Activated CD4-positive, alpha-beta memory T cell treated with anti-CD3 and anti-CD28 coated beads for 36 hours (primary cell): ENCODE measurements around the gene JAZF1. TPM values are rescaled to one million over a fixed set of nuclear protein-coding genes. Genes with fewer than 3 reads are reported as not detected.

Experiments
- CTCF ChIA-PET: fragments of 350-600 bp; sonication (Branson Sonifier 250); formaldehyde crosslinking; loops from one replicate; lab custom pipeline; 2021; ENCODE audit warnings: antibody characterized with exemption, inconsistent platforms; lab: Charles Lee
- POLR2A ChIA-PET: fragments of 350-600 bp; sonication (Branson Sonifier 250); formaldehyde crosslinking; loops from one replicate; lab custom pipeline; 2021; ENCODE audit warnings: antibody characterized with exemption; lab: Charles Lee
- DNase-seq: peaks from one replicate; pipeline ENCODE4 v3.0.0-alpha.2; 2020
- H3K27ac Mint-ChIP-seq: one replicate; pipeline ENCODE4 v1.8.0; 2021; ENCODE audit warnings: mixed read lengths
- H3K27me3 Mint-ChIP-seq: one replicate; pipeline ENCODE4 v1.8.0; 2021; ENCODE audit warnings: mixed read lengths
- H3K36me3 Mint-ChIP-seq: one replicate; pipeline ENCODE4 v1.8.0; 2021; ENCODE audit warnings: mixed read lengths
- H3K4me1 Mint-ChIP-seq: one replicate; pipeline ENCODE4 v1.8.0; 2021; ENCODE audit warnings: low read depth, mixed read lengths
- H3K4me3 Mint-ChIP-seq: one replicate; pipeline ENCODE4 v1.8.0; 2021; ENCODE audit warnings: mild to moderate bottlenecking, mixed read lengths
- H3K9me3 Mint-ChIP-seq: one replicate; pipeline ENCODE4 v1.8.0; 2021; ENCODE audit warnings: mixed read lengths
- intact Hi-C: fragments of 100-400 bp; cut with micrococcal nuclease; formaldehyde crosslinking; loops from one replicate; pipeline ENCODE4 v1.15.1; 2023
- total RNA-seq, 2 experiments: library from RNA; stranded (reverse); gene quantifications; one replicate each; pipeline ENCODE4 v1.2.3, GENCODE V29; 2021

JAZF1 gene
- total RNA-seq, 2 experiments from 2014 or later: 3.8 to 4.3 TPM

DNA sequence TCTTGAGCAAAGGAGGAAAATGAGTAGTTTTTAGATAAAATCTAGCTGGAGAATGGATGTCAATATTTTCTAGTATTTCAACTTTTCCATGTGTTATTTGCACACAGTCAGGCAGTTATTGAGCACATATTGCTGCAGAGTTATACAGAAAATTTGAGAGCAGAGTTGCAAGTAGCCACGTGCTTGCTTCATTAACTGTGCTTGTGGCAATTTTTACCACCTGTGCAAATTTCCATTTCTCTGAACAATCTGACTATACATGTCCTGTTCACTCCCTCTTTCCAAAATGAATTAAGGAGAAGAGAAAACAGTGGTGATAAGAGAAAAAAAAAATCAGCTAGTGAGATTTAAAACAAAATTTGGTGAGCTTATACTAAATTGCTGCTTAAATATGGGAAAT is 262.1 kb downstream of the JAZF1 start:
- H3K27ac Mint-ChIP-seq: no peak overlapping the region
- H3K27me3 Mint-ChIP-seq: no peaks in the 10 kb centered on the region
- ChIA-PET CTCF (interaction anchor here (0.9 to 1.8 kb wide), 3 partner anchors 143 to 739 kb away, joined by 3 to 5 read pairs (median 3); no protein-coding TSS in a partner anchor), POLR2A (no interaction called here)
- intact Hi-C loops: no loop called here
- no peaks in the 10 kb centered on the region for H3K4me1 Mint-ChIP-seq
- H3K36me3 Mint-ChIP-seq: peaks cover 5% of the 10 kb centered on the region
- H3K9me3 Mint-ChIP-seq: peaks cover 2% of the 10 kb centered on the region
- H3K4me3 Mint-ChIP-seq: no peak overlapping the region
- DNase-seq: no peak

DNA sequence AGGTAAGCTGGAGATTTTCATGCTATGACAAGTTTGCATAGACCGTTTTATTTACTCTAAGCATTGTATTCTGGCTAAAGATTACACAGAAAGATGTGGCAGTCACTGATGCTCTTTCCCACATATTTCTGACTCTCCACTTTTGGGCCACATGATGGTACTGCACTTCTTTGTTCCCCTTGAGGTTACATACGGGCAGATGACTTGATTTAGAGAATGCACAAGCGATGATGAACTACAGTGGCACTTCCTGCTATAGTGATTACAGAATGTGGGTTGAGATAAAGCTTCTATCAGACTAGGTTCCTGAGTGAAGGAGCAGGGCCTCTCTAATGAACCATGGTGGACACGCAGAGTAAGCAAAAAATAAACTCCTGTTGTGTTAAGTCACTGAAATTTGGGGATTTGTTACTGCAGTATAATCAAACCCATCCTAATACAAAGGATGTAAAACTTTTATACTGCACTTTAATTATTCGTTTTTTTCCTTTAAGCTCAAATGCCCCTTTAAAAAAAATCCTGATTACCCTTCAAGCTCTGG is 262.8 kb downstream of the JAZF1 start:
- POLR2A ChIA-PET: no interaction called here
- Mint-ChIP-seq H3K27ac (no peak overlapping the region), H3K4me1 (no peaks in the 10 kb centered on the region), H3K4me3 (no peak overlapping the region), H3K9me3 (peaks cover 2% of the 10 kb centered on the region), H3K27me3 (no peaks in the 10 kb centered on the region), H3K36me3 (peaks cover 5% of the 10 kb centered on the region)
- intact Hi-C loops: no loop called here
- CTCF ChIA-PET: interaction anchor here (0.9 to 1.2 kb wide), 3 partner anchors 10 to 722 kb away, joined by 3 read pairs; no protein-coding TSS in a partner anchor
- no peak for DNase-seq

DNA sequence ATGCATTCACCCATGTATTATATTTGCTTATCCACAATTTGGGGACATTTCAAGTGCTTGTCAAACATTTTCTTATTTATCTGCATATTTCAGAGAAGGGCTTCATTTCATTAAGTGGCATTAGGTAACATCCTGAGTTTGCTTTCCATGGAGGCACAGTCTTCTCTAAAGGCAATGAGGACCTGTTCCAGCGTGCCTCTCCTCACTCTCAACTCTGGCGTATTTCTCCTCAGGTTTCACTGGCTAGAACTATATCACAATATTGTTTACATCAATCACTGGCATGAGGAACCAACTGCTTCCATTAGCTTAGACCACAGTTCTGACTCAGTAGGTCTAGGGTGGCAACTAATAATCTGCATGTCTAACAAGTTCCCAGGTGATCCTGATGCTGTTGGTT is 263.5 kb downstream of the JAZF1 start:
- no peak overlapping the region for H3K4me3 Mint-ChIP-seq
- no peaks in the 10 kb centered on the region for H3K4me1 Mint-ChIP-seq
- H3K9me3 Mint-ChIP-seq: peaks cover 2% of the 10 kb centered on the region
- CTCF ChIA-PET: interaction anchor here (1.2 kb wide), 1 partner anchor 10 kb away, joined by 3 read pairs; no protein-coding TSS in a partner anchor
- no peak overlapping the region for H3K27ac Mint-ChIP-seq
- intact Hi-C loops: no loop called here
- peaks cover 5% of the 10 kb centered on the region for H3K36me3 Mint-ChIP-seq
- H3K27me3 Mint-ChIP-seq: no peaks in the 10 kb centered on the region
- POLR2A ChIA-PET: no interaction called here
- DNase-seq: no peak

DNA sequence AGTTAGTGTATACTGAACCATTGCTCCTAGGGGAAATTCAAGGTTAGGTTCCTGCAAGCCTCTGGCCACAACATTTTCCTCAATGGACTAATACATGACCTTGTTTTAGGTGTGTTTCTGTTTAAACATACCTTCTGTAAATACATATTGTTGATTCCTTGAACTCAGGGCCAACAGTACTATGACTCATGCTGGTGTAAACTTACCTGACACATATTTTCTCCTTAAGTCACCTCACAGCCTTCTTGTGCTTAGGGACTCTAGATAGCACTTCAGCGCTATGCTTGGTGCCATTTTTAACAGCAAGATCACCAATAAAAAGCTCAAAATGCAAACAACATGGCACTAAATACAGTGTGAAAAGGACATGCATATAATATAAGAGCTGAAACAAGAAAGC is 264.2 kb downstream of the JAZF1 start:
- Mint-ChIP-seq H3K9me3 (peaks cover 2% of the 10 kb centered on the region), H3K4me1 (no peaks in the 10 kb centered on the region), H3K27me3 (no peaks in the 10 kb centered on the region), H3K4me3 (no peak overlapping the region), H3K27ac (no peak overlapping the region), H3K36me3 (peaks cover 5% of the 10 kb centered on the region)
- POLR2A ChIA-PET: no interaction called here
- no peak for DNase-seq
- intact Hi-C loops: no loop called here
- CTCF ChIA-PET: no interaction called here

DNA sequence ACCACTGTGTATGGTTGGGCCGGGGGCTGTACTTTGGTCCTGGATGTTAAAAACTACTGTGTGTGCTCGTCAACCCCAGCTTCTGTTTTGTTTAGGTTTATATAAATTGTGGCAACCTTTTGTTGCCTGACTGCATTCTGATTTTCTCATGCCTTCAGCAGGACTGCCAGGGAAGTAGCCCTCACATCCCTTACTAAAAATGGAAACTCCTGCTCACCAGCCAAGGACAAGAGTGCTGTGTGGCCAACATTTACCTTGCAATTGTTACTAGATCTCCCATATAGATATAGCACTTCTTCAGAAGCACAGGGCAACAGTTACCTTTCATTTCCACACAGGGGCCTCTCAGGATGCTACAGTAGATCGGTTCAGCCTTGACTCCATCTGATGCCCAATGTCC is 266.2 kb downstream of the JAZF1 start:
- no peak overlapping the region for H3K4me3 Mint-ChIP-seq
- DNase-seq: no peak
- ChIA-PET CTCF (no interaction called here), POLR2A (no interaction called here)
- H3K27me3 Mint-ChIP-seq: no peaks in the 10 kb centered on the region
- peaks cover 5% of the 10 kb centered on the region for H3K36me3 Mint-ChIP-seq
- intact Hi-C loops: no loop called here
- H3K9me3 Mint-ChIP-seq: peaks cover 2% of the 10 kb centered on the region
- no peaks in the 10 kb centered on the region for H3K4me1 Mint-ChIP-seq
- H3K27ac Mint-ChIP-seq: no peak overlapping the region

DNA sequence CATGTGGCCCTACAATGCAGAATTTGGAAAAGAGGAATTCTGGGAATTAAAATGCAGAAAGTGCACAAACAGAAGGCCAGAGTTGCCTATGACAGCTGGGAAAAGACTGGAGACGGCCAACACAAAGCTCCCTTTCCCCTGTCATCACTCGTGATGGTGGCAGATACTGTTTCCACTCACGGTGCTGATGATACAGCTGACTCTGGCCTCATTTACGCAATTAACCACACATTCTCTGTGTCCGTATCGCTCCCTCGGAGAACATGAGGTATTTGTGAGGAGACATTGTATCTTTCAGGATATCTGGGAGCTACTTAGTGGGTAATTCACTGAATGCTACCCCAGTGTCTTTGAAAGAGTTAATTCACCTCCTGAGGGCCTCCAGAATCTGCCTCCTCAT is 267.8 kb downstream of the JAZF1 start:
- peaks cover 2% of the 10 kb centered on the region for H3K9me3 Mint-ChIP-seq
- H3K27me3 Mint-ChIP-seq: no peaks in the 10 kb centered on the region
- no peaks in the 10 kb centered on the region for H3K4me1 Mint-ChIP-seq
- ChIA-PET CTCF (no interaction called here), POLR2A (no interaction called here)
- intact Hi-C loops: no loop called here
- H3K27ac Mint-ChIP-seq: no peak overlapping the region
- no peak overlapping the region for H3K4me3 Mint-ChIP-seq
- DNase-seq: no peak
- peaks cover 5% of the 10 kb centered on the region for H3K36me3 Mint-ChIP-seq

DNA sequence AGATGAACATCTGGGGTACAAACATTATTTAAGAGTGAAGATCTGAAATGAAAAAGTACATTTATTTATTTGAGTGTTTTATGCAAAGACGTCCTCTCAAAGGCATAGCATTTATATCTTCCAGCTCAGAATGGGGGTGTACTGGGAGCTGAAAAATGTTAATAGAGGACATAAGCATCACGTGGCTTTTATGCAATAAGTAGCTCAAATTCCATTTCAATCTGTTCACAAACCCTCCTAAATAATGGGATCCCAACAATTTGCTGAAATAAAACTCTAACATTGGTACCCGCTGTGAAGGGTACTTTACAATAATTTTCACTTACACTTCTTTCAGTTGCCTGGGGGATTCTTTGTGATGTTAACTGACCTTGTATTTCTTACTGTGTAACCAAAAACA is 268.7 kb downstream of the JAZF1 start:
- intact Hi-C loops: no loop called here

DNA sequence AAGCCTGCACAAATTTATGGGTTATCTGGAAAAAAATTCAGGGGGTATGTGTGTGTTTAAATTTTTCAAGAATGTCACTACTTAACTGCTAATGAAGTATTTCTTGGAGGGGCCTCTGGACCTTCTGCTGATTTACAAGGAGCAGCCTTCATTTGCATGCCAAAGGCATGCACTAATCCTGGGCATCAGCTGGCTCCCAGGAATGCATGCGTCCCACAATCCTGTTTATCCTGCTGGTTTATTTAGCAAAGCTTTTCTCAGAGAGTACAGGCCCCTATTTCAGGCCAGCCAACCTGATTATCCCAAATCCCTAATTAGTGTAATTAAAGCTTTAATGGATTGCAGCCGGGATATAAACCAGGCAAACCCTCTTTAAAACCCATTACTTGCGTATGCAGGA is 270.3 kb downstream of the JAZF1 start:
- Mint-ChIP-seq H3K27me3 (no peaks in the 10 kb centered on the region), H3K36me3 (no peaks in the 10 kb centered on the region), H3K9me3 (no peaks in the 10 kb centered on the region), H3K27ac (no peak overlapping the region), H3K4me3 (no peak overlapping the region), H3K4me1 (no peaks in the 10 kb centered on the region)
- POLR2A ChIA-PET: no interaction called here
- DNase-seq: no peak
- CTCF ChIA-PET: no interaction called here
- intact Hi-C loops: no loop called here

More for the DNA sequence above, 268.7 kb downstream of the JAZF1 start:
- Mint-ChIP-seq H3K4me3 (no peak overlapping the region), H3K36me3 (peaks cover 5% of the 10 kb centered on the region), H3K27ac (no peak overlapping the region), H3K27me3 (no peaks in the 10 kb centered on the region), H3K9me3 (peaks cover 2% of the 10 kb centered on the region), H3K4me1 (no peaks in the 10 kb centered on the region)
- POLR2A ChIA-PET: no interaction called here
- CTCF ChIA-PET: no interaction called here
- no peak for DNase-seq

DNA sequence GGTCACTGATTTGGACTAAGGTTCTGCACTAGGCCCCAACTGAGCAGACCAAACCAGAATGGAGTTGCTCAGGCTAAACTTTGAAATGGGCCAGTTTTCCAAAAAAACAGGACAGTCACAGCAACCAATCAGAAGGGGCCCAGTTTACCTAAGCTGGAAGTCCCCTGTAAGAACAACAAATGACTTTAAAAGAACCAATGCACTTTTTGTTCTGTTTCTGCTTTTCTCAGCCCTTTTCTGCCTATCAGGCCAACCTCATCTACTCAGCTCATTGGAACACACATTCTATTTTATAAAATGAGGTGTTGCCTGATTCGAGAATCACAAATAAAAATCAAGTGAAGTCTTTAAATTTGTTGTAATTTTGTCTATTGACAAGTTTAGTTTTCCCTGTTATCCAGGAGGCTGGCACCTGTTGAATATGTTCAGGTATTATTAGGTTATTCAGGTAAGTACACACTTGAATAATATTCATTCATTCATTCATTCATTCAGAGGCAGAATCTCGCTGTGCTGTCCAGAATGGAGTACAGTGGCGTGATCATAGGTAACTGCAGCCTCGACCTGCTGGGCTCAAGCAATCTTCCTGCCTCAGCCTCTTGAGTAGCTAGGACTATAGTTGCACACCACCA is 271.9 kb downstream of the JAZF1 start:
- Mint-ChIP-seq H3K36me3 (no peaks in the 10 kb centered on the region), H3K4me3 (no peak overlapping the region), H3K4me1 (no peaks in the 10 kb centered on the region), H3K27me3 (no peaks in the 10 kb centered on the region), H3K27ac (no peak overlapping the region), H3K9me3 (no peaks in the 10 kb centered on the region)
- CTCF ChIA-PET: interaction anchor here (1.9 kb wide), 1 partner anchor 12 kb away, joined by 6 read pairs; no protein-coding TSS in a partner anchor
- intact Hi-C loops: loop anchor here (10.0 kb wide), 1 partner anchor 66 kb away; no protein-coding TSS in a partner anchor
- DNase-seq: no peak
- POLR2A ChIA-PET: no interaction called here

DNA sequence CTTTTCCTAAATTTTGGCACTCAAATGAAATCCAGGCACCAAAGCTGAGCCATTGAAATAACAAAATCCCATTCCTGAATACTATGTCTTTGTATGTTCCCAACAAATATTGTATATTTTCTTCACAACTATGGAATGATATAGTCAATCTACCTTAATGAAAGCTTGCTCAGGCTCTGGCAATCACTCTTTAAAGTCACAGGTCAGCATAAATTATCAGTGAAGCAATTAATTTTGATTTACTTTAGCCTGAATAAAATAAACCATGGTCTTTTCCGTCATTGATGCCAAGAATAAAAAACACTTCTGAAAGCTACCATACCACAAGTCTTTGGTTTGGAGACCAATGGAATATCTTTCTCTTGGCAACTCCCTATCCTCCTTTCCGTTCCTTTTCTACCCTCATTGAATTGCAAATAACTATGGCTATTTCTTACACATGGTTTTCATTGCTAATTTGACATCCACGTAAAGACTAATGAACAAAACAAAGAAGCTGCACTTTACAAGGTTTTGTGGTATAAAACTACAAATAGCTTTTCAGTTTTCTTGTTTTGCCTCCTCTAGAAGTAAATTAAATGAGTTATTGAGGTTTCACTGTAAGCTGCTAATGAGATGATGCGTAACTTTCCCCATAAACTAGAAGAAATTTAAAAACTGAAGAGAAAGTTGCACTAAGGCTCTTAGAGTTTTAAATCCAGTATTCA is 274.1 kb downstream of the JAZF1 start:
- Mint-ChIP-seq H3K9me3 (no peaks in the 10 kb centered on the region), H3K4me1 (peaks cover 2% of the 10 kb centered on the region), H3K27me3 (no peaks in the 10 kb centered on the region), H3K36me3 (no peaks in the 10 kb centered on the region), H3K4me3 (no peak overlapping the region), H3K27ac (no peak overlapping the region)
- no peak for DNase-seq
- ChIA-PET POLR2A (no interaction called here), CTCF (interaction anchor here (1.9 kb wide), 1 partner anchor 14 kb away, joined by 6 read pairs; no protein-coding TSS in a partner anchor)
- intact Hi-C loops: loop anchor here (10.0 kb wide), 1 partner anchor 68 kb away; no protein-coding TSS in a partner anchor

DNA sequence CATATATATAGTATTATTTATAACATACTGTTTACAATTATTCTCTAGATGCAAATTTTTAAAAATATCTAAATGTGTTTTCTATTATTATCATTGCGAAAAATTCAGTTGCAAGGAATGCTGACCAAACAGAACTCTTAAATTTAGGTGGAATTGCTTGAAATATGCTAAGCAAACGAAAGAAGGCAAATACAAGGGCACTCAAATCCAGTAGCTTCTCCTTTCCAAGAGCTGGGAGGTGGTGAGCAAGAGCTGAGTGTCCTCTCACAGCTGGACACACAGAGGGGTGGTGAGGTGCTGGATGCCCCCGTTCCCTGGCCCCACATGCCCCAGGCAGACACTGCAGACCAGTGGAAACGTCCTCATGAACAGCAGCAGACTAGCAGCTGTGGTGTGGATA is 274.6 kb downstream of the JAZF1 start:
- no peaks in the 10 kb centered on the region for H3K9me3 Mint-ChIP-seq
- CTCF ChIA-PET: no interaction called here
- no peaks in the 10 kb centered on the region for H3K36me3 Mint-ChIP-seq
- no peak overlapping the region for H3K27ac Mint-ChIP-seq
- POLR2A ChIA-PET: interaction anchor here (0.7 kb wide), 1 partner anchor 48 kb away, joined by 3 read pairs; no protein-coding TSS in a partner anchor
- no peaks in the 10 kb centered on the region for H3K27me3 Mint-ChIP-seq
- H3K4me3 Mint-ChIP-seq: no peak overlapping the region
- no peak for DNase-seq
- peaks cover 7% of the 10 kb centered on the region for H3K4me1 Mint-ChIP-seq
- intact Hi-C loops: loop anchor here (10.0 kb wide), 1 partner anchor 69 kb away; no protein-coding TSS in a partner anchor

DNA sequence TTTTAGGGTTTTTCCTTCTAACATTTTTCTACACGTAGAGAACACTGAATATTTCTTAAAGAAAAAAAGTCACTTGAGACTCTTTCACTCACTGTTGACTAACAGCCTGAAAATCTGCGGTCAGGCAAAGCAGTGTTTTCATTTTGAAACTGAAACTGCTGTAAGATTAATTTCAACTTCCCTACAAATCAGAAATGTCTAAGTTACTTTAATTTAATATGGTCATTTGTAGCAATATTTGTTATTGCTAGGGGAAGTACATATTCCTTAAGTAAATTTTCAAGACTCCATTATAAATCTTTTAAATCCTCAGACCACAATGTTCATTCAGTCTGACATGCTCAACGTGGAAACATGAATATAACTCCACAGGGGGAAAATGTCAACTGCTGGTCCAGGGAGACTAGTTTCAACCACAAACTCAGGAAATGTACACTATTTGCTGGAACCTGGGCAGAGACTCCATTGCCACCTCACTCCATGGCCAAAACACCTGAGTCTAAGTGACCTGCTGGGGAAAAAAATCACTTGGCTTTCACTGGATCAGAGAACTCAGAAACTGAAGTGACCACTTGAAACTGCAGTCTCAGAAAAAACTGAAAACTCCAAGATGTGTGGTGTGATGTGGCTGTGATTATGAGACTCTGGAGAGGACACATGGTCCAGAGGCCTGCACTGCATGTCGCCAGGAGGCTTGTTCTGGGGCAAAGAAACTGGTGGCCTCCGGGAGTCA is 279.4 kb downstream of the JAZF1 start:
- Mint-ChIP-seq H3K4me1 (peaks cover 19% of the 10 kb centered on the region), H3K9me3 (no peaks in the 10 kb centered on the region), H3K27ac (no peak overlapping the region), H3K4me3 (no peak overlapping the region), H3K36me3 (no peaks in the 10 kb centered on the region), H3K27me3 (no peaks in the 10 kb centered on the region)
- CTCF ChIA-PET: no interaction called here
- DNase-seq: peak; percentile 34
- POLR2A ChIA-PET: interaction anchor here (0.6 kb wide), 1 partner anchor 679 kb away, joined by 3 read pairs; no protein-coding TSS in a partner anchor
- intact Hi-C loops: loop anchor here (1.0 to 10.0 kb wide), 5 partner anchors 74 to 254 kb away; no protein-coding TSS in a partner anchor
